Placental epithelial cell (primary cell): Measurements from ENCODE around the gene NHLRC2. TPM values are rescaled to one million over a fixed set of nuclear protein-coding genes. Genes with fewer than 3 reads are reported as not detected.

Experiments used
- small RNA-seq: library from RNA; depleted of rRNA; stranded (forward); fragments of <200 nt; gene quantifications from one replicate; pipeline ENCODE3, GENCODE V24; 2012
- total RNA-seq: library from RNA; depleted of rRNA; stranded (reverse); fragments of >200 nt; gene quantifications from 2 replicates; pipeline ENCODE4 v1.2.3, GENCODE V29; 2012

NHLRC2 gene, protein sequence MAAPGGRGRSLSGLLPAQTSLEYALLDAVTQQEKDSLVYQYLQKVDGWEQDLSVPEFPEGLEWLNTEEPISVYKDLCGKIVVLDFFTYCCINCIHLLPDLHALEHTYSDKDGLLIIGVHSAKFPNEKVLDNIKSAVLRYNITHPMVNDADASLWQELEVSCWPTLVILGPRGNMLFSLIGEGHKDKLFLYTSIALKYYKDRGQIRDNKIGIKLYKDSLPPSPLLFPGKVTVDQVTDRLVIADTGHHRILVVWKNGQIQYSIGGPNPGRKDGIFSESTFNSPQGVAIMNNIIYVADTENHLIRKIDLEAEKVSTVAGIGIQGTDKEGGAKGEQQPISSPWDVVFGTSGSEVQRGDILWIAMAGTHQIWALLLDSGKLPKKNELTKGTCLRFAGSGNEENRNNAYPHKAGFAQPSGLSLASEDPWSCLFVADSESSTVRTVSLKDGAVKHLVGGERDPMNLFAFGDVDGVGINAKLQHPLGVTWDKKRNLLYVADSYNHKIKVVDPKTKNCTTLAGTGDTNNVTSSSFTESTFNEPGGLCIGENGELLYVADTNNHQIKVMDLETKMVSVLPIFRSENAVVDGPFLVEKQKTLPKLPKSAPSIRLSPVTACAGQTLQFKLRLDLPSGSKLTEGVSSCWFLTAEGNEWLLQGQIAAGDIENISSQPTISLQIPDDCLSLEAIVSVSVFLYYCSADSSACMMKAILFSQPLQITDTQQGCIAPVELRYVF
- 8.6 and 11.4 TPM in 2 replicates for total RNA-seq

GRCh38 chr10:113854013-113854760 lies at the start of gene NHLRC2, which contains the start of gene DCLRE1A:
TSS of gene NHLRC2 (plus strand) at chr10:113854661. CDS start at chr10:113854873, 212 bp downstream.
TSS of gene DCLRE1A (minus strand) at chr10:113854082. CDS start at chr10:113853182, 900 bp downstream.

Small RNAs within 50 kb of the gene (small RNA-seq; reads per million reads assigned to genes)
- gene RF00560: 0.12 reads per million

Other genes with a start within 250 kb of the NHLRC2 start
- gene NRAP, start 190.6 kb upstream of the NHLRC2 start, total RNA-seq: not detected in 2 replicates
- 16.4 and 20.0 TPM in 2 replicates for gene CASP7, start 174.7 kb upstream of the NHLRC2 start, total RNA-seq
- not detected in 2 replicates for gene PLEKHS1, start 103.0 kb upstream of the NHLRC2 start, total RNA-seq
- gene DCLRE1A, start 579 bp upstream of the NHLRC2 start, total RNA-seq: 3.1 and 3.4 TPM in 2 replicates
- gene ADRB1, start 189.2 kb downstream of the NHLRC2 start, total RNA-seq: 0.11 TPM in 1 of 2 replicates, not detected in the other